GM19452 (cell line): ENCODE results near the gene IGFBP2.
A peak's percentile ranks its signal among the peaks of the same experiment; 100 is the strongest.

ENCODE experiments used
- ATAC-seq: cut with Tn5 transposase; IDR thresholded peaks from one replicate; pipeline ENCODE4 v1.9.1; 2021; ENCODE audit not compliant: unreplicated experiment

IGFBP2 gene

DNA sequence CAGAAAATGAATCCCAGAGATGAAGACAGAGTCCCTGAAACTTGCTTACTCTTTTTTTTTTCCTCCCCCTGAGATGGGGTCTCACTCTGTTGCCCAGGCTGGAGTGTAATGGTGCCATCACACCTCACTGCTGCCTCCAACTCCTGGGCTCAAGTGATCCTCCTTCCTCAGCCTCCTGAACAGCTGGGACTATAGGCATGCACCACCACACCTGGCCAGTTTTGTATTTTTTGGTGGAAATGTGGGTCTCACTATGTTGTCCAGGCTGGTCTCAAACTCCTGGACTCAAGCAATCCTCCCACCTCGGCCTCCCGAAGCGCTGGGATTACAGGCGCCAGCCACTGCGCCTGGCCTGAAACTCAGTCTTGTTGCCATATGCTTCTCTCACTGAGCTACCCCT, 27.8 kb downstream of the IGFBP2 start:
- no peak for ATAC-seq

DNA sequence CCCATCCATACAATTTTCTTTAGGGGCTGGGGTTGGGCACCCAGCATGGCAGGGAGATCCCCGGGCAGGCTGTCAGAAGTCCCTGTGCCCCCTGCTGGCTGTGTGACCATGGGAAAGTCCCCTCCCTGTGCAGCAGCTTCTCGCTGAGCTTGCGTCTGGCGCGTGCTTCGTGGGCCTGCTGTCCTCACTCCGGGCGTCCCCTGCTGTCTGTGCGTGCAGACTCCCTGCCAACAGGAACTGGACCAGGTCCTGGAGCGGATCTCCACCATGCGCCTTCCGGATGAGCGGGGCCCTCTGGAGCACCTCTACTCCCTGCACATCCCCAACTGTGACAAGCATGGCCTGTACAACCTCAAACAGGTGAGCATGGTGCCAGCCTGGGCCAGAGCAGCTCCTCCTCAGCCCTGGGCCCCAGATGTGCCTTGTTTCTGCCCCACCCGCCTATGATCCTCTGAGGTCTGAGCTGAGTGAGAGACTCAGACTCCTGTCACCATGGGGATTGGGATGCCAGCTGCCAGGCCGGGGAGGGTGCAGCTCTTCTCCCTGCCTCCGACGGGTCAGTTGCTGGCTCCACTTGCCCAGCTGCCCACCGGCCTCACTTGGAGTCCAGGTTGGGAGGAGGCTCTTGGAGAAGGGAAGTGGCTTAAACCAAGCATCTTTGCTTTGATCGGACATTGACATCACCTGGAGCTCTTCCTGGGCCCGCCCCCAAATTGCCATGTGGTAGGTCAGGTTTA, 28.6 kb downstream of the IGFBP2 start:
- ATAC-seq: no peak

GRCh38 chr2:216663106-216663505, 29.9 kb downstream of the IGFBP2 start:
- ATAC-seq: no peak

GRCh38 chr2:216663846-216664245, 30.6 kb downstream of the IGFBP2 start:
- no peak for ATAC-seq

GRCh38 chr2:216664593-216665034, 31.4 kb downstream of the IGFBP2 start:
- ATAC-seq: peak; percentile 69

DNA sequence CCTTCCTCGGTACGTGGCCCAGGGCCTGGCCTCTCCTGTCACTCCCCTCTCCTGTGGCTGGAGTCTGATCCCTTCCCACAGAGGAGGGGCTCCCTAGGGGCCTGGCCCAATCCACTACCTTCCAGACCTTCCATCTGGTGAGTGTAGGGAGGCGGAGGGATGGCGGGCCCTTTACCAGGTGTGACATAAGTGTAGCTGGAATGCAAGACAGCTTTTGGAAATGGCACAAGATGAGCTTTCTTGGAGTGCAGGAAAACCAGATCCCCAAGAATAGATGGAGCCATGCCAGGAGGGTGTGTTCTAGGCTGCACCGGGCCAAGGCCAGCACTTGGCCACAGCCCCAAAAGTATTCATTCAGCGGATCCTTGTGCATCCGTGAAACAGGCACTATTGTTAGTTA, 32.0 kb downstream of the IGFBP2 start:
- no peak for ATAC-seq

DNA sequence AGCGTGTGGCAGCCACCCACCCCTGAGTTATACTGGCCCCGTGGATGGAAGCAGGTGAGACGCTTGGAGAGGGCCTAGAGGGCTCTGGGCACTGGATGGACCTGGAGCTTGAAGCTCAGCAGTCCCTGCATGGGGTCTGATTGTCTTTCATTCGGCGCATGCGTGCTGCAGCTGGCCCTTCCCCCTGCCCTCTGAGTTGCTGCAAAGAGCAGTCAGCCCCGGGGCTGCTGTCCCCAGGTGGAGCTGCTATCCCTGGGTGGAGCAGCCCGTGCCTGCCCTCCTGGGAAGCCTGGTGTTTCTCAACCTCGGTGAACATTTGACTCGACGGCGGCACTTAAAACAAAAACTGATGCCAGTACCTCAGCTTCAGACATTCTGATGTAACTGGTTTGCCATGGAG, 32.5 kb downstream of the IGFBP2 start:
- no peak for ATAC-seq

DNA sequence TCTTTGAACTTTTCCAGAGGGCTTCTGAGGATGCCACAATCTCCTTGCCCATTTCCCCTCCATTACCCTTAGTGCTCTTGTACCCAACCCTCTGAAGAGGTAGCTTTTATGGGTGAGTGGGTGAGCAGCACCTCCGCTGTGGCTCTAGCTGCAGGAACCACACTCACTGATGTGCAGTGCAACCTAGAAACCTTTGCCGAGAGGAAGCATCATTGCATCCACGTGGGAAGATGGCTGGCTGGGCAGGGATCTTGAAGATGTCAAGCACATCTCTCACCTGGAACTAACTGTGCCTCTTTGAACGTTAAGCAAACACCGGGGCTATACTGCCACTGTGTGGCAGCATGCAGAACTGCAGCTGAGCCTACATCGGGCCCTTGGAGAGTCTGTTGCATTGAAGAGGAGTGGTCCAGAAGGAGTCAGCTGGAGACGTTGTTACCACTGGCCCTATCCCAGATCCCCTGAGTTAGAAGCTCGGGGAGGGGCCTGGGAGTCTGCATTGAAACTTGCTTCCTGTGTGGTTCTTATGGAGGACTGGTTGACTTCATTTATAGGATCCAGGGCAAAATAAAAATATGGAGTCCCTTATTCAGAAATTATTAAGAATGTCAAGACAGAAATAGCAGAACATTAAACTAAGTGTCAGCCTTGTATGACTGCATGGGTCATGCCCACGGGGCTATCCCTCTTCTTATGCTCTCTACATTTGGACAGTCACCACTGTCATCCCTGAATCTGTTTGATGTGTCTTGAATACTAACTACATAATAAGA, 33.4 kb downstream of the IGFBP2 start:
- no peak for ATAC-seq

- ATAC-seq: no peak
These were observed 37.3 kb downstream of the IGFBP2 start for GRCh38 chr2:216670266-216671080.

GRCh38 chr2:216671081-216671411, 37.8 kb downstream of the IGFBP2 start:
- no peak for ATAC-seq

DNA sequence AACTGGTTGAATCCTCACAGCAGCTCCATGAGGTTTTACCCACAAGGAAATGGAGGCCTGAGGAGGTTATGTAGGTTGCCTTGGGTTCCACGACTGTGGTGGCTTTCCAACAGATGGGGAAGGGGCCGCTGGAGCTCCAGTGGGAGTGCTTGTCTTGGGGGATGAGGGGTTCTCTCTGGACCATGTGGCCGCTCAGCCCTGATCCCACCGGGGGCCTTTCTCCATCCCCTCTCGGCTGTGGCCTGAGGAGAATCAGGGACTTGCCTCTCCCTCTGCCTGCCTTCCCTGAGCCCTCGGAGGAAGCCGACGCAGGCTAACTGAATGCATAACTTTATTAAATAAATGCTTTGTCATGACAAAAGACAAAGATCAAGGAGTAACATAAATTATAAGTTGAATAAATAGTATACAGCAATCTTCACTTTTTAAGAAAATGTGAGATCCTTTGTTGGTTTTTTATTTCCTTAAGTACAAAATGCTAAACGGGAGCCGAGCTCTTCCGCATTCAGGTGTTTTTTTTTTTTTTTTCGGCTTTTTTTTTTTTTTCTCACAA, 38.6 kb downstream of the IGFBP2 start:
- ATAC-seq: no peak

DNA sequence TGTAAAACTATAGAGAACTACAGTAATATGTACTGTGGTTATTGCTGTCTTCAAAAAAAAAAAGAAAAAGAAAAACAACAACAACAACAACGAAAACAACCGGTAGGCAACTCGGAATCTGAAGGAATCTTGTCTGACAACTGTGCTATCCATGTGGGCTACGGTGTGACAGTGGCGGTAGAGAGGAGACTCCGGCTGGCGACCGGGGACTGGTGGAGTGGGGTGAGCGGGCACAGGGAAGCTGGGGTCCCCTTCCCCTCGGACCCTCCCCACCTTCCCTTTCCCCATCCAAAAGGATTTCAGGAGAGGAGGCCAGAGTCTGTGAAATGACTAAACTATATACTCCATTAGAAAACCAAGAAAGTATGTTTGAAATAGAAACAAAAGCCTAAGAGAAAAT, 39.2 kb downstream of the IGFBP2 start:
- ATAC-seq: no peak

GRCh38 chr2:216673021-216673420, 39.8 kb downstream of the IGFBP2 start:
- ATAC-seq: no peak

- no peak for ATAC-seq
These were observed 40.4 kb downstream of the IGFBP2 start for GRCh38 chr2:216673609-216674008.

- no peak for ATAC-seq
These were observed 41.2 kb downstream of the IGFBP2 start for GRCh38 chr2:216674376-216674775.

GRCh38 chr2:216676630-216677029, 43.4 kb downstream of the IGFBP2 start:
- ATAC-seq: no peak

GRCh38 chr2:216677439-216678097, 44.3 kb downstream of the IGFBP2 start:
- ATAC-seq: no peak

- ATAC-seq: no peak
These were observed 44.9 kb downstream of the IGFBP2 start for GRCh38 chr2:216678098-216678465.

GRCh38 chr2:216678813-216679657, 45.8 kb downstream of the IGFBP2 start:
- ATAC-seq: no peak

DNA sequence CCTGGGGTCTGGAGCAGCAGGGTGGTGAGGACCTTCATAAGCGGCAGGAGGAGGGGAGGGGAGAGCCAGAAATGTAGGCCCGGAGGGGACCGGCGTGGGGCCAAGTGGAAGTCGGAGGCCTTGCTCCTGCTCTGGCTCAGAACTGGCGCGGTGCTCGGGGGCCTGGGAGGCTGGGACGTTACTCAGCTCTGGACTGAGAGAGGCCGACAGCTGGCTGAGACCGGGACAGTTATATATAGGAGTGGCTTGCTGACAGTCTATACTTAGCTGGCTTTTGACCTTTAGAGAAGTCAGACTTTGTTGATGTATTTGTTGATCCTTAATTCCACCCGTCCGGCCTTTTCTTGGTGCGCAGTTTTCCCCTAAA, 46.4 kb downstream of the IGFBP2 start:
- ATAC-seq: no peak
